ENCODE results near the gene RXFP4.

The RXFP4 gene

GRCh38 chr1:155931332-155932038 is 10.0 kb upstream of the RXFP4 start:
- DNase-seq, result no peak

- no peak for DNase-seq
Measured at GRCh38 chr1:155932081-155932480, 9.4 kb upstream of the RXFP4 start.

GRCh38 chr1:155932487-155932886 is 9.0 kb upstream of the RXFP4 start:
- DNase-seq, result no peak

GRCh38 chr1:155933591-155934096 is 7.8 kb upstream of the RXFP4 start:
- DNase-seq, result no peak

DNA sequence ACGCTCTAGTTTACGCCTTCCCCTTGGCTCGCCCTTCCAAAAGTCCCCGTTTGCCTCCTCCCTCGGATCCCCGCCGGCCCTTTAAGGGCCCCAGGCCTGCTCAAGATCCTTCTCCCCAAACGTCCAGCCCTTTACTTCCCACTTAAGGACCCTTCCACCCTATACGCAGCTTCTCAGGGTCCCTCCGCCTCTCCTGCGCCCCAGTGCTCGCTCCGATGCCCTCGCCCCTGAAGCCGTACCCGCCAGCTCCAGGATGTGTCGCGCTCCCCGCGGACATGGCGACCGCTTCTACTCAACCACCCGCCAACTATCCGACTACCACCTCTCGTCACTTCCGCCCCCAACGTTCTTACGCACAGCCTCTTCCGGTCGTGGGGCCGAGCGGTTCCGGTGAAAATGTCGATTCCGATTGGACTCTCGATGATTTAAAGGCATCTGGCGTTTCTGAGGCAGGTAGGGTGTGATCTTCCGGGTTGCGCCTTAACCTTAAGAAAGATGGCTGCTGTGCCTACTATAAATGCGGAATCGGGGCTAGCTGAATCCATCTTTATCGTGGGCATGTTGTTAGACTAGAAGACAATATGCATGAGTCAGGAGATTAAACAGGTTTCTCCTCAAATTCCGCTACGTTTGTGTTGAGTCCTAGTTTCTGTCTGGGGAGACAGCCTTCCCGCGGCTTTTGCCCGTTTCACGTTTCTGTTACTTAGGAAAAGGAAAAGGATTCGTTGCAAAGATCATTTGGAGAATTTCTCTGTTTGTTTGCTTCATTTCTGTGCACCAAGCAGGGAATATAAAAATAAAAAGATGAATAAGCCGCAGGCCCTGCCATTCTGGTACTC is 7.1 kb upstream of the RXFP4 start, which contains the start of gene KHDC4:
Gene KHDC4, minus strand, starts transcription at position 317 of the 839 bp plus-strand sequence. Its CDS starts 40 bp downstream, at position 277.
- DNase-seq, result peak; percentile 97

DNA sequence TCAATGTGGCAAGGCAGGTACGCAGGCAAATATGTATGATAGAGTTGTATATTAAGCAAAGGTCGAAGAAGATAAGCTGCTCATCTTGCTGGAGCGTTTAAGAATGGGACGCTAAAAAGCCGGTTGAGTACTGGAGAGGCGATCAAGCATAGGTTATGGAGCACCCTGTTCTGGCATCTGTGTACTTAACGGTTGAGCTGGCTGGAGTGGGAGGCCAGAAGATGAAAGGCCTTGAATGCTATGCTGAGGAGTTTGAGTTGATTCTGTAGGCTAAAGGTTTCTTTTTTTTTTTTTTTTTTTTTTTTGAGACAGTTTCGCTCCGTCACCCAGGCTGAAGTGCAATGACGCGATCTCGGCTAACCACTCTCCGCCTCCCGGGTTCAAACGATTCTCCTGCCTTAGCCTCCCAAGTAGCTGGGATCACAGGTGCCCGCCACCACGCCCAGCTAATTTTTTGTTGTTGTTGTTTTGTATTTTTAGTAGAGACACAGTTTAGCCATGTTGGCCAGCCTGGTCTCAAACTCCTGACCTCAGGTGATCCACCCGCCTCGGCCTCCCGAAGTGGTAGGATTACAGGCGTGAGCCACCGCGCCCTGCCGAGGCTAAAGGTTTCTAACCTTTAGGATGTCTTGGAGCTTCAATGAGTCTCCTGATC is 6.4 kb upstream of the RXFP4 start:
- DNase-seq, result no peak

DNA sequence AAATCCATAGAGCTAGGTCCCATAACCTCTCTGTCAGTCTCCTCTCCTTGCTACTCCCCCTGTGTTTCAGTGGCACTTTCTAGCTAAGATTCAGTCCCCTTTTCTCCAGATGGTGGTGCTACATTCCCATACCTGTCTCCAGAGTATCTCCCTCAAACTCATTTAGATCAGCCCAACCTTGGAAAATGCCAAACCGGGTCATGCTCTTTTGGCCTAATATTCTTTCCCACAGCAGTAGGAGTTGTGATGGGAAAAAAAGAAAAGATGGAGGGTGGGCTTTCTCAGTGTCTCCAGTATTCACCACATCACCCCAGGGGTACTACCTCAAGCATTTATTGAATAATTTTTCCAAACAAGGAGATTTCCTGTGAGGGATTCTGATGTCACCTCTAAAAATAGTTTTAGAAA is 3.2 kb upstream of the RXFP4 start:
- DNase-seq, result no peak

DNA sequence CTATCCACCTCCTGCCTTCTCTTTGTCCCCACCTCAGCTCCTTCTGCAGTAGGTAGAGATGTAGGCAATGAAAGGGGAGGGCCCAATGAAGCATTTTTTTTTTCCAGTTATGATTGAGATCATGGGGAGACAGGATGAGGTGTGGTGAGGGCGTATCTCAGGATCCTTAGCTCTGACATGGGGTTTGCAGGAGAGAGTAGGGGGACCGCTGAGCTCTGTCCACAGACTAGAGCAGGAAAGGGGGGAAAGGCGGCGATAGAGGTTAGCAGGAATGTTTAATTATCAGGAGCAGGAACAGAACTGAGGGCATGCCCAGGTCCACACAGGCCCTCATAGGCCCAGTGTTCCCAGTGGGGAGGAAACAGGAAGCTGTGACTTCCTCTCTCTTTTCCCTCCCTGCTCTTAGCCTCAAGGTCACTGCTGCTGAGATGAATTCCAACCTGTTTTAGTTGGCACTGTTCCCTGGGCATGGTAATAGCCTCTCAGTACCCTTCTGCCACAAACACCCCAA is 901 bp upstream of the RXFP4 start:
- no peak for DNase-seq

DNA sequence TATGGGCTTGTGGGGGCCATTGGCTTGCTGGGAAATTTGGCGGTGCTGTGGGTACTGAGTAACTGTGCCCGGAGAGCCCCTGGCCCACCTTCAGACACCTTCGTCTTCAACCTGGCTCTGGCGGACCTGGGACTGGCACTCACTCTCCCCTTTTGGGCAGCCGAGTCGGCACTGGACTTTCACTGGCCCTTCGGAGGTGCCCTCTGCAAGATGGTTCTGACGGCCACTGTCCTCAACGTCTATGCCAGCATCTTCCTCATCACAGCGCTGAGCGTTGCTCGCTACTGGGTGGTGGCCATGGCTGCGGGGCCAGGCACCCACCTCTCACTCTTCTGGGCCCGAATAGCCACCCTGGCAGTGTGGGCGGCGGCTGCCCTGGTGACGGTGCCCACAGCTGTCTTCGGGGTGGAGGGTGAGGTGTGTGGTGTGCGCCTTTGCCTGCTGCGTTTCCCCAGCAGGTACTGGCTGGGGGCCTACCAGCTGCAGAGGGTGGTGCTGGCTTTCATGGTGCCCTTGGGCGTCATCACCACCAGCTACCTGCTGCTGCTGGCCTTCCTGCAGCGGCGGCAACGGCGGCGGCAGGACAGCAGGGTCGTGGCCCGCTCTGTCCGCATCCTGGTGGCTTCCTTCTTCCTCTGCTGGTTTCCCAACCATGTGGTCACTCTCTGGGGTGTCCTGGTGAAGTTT is 550 bp downstream of the RXFP4 start:
- no peak for DNase-seq

DNA sequence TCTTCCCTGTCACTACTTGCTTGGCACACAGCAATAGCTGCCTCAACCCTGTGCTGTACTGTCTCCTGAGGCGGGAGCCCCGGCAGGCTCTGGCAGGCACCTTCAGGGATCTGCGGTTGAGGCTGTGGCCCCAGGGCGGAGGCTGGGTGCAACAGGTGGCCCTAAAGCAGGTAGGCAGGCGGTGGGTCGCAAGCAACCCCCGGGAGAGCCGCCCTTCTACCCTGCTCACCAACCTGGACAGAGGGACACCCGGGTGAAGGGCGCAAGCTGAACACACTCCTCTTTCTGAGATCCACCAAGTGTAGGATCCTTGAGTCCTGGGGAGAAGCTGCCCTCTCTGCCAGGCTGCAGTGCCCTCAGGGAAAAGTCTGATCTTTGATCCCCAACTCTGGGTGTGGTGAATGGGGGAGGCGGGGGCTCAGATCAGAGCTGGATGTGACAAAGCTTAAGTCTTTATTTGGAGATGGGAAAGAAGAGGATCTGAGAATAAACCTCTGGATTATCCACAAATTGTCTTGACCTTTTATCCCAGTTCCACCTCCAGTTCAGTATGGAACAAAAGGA is 1.2 kb downstream of the RXFP4 start:
- DNase-seq, result no peak

DNA sequence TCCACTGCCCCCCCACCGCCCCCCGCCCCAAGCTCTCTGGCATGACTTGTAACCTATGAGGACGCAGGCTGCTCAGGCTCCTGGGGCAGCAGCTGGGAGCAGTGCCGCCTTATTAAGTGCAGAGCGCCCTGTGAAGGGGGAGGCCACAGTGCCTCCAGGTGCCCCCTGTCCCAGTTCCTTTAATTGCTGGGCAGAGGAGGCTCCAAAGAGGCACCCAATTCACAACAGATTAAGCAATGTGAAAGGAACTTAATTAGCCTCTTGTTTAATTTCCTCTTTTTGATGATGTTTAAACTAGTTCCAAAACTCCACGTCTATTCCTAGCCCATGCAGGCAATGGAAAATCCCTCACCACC is 3.0 kb downstream of the RXFP4 start:
- DNase-seq, result no peak

- no peak for DNase-seq
Measured at GRCh38 chr1:155946633-155947219, 5.3 kb downstream of the RXFP4 start.

DNA sequence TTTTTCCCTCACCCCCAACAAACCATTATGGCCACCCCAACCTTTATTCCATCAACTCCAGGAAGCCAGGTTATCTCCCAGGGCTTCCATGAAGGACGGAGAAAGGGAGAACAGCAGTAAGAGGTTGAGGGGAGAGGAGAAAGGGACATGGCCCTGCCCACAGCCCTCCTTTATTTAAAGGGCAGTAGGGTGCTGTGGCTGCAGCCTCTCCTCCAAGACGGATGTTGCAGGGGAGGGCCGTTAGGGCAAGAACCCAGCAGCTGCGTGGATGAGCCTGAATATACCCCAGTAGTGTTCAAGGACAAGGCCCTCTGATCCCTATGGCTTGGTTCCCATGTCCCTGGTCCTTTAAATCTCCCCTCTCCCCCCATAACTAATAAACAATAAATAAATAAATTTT is 5.9 kb downstream of the RXFP4 start:
- no peak for DNase-seq

DNA sequence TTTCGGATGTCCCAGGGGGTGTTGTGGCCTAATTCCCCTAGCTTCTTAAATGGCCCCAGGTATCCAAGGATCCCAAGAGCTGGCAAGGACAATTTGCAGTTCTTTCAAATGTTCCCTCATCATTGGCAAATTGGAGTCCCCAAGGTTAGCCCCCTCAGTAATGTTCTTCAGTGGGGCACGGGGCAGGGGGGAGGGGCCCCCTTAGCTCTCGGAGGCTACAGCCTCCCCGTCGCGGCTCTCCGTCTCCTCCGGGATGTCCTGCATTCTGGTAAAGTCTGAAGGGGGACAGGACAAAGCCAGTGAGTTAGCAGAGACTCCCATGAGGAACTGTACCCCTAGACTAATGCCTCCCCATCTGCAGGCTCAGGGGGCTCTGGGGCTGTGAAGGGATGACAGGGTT is 6.3 kb downstream of the RXFP4 start:
- DNase-seq, result no peak

DNA sequence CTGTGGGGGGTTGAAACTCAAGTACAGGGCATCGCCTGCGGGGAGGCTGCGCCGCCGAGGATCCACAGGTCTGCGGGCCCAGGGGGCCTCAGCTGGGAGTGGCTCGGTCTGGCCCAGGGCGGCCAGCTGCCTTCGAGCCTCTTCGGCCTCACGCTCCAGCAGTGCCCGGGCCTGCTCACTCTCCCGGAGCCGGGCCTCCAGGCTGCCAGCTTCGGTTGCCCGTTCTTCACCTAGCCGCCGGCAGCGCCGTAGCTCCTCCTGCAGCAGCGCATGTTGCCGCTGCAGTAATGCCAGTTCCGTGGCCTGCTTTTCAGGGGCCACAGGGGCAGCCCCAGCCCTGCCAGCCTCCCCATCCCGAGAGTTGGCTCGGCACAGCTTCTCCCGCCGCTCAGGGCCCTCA is 9.4 kb downstream of the RXFP4 start:
- no peak for DNase-seq

- DNase-seq, result no peak
Measured at GRCh38 chr1:155951753-155952504, 10.5 kb downstream of the RXFP4 start.

GRCh38 chr1:155952505-155952890 is 11.1 kb downstream of the RXFP4 start:
- DNase-seq, result no peak

DNA sequence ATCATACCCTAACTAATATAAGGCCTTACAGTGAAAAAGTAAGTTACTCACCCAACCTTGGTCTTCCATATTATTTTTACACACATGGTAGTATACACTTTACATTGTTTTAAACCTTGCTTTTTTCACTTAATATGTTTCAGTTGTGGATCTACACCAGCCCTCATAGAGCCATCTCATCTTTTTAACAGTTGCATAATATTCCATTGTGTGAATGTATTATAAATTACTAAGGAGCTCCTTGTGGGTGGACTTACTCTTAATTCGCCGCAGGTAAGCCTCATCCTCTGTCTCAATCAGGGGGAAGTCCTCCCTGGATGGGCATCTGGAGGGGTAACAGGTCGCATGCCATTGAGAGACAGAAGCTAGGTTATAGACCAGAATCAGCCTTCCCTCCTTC is 13.2 kb downstream of the RXFP4 start:
- DNase-seq, result no peak

- no peak for DNase-seq
Measured at GRCh38 chr1:155957411-155957915, 16.0 kb downstream of the RXFP4 start.

DNA sequence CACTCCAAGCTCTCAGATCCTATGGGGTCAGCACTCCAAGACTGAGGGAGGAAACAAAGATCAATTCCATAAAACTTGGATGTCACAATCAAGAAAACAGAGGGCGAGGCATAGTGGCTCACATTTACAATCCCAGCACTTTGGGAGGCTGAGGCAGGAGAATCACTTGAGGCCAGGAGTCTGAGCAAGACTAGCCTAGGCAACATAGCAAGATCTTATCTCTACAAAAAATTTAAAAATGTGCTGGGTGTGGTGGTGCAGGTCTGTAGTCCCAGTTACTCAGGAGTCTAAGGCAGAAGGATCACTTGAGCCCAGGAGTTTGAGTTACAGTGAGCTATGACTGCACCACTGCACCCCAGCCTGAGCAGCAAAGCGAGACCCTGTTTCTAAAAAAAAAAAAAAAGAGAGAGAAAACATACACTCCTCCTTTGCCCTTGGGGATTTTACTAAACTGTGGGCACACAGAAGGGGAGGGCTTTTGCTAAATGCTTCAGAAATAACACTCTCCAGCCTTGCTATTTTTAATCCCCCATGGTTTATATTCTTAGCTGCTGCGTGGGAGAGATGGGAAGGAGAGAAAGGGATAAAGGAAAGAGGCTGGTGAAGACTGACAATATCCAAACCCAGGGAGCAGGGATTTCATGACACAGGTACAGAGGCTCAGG is 18.8 kb downstream of the RXFP4 start:
- no peak for DNase-seq

GRCh38 chr1:155961937-155962336 is 20.5 kb downstream of the RXFP4 start:
- peak; percentile 85 for DNase-seq

All from amniotic stem cell (primary cell).